HUES64 (cell line): ENCODE data around the gene ASH1L.

ENCODE experiments used
- H3K27ac ChIP-seq: 2 replicates; pipeline ENCODE4 v1.7.0; 2013; ENCODE audit warnings: low read depth, low read length, inconsistent platforms
- H3K27me3 ChIP-seq: 2 replicates; pipeline ENCODE4 v1.6.1; 2013; ENCODE audit warnings: mild to moderate bottlenecking, low read length; ENCODE audit not compliant: insufficient read depth
- H3K36me3 ChIP-seq: 2 replicates; pipeline ENCODE4 v1.6.1; 2013; ENCODE audit warnings: mild to moderate bottlenecking, low read length; ENCODE audit not compliant: insufficient read depth
- H3K4me1 ChIP-seq: 2 replicates; pipeline ENCODE4 v1.6.1; 2013; ENCODE audit warnings: mild to moderate bottlenecking, low read length, moderate library complexity; ENCODE audit not compliant: insufficient read depth
- H3K4me3 ChIP-seq: 2 replicates; pipeline ENCODE4 v1.5.1; 2013; ENCODE audit warnings: mild to moderate bottlenecking, low read length, moderate library complexity
- H3K9ac ChIP-seq: 2 replicates; pipeline ENCODE4 v1.6.1; 2013; ENCODE audit warnings: mild to moderate bottlenecking, low read depth, low read length
- H3K9me3 ChIP-seq: 2 replicates; pipeline ENCODE4 v1.6.1; 2013; ENCODE audit warnings: low read depth, low read length; ENCODE audit not compliant: insufficient read depth
- WGBS: fragments of 150-250, 120-280 bp; methylation state at CpG from one replicate; pipeline ENCODE4 v1.1.7; 2013; ENCODE audit warnings: missing lambda C conversion rate; 5-methylcytosine and 5-hydroxymethylcytosine counted together

ASH1L gene

DNA sequence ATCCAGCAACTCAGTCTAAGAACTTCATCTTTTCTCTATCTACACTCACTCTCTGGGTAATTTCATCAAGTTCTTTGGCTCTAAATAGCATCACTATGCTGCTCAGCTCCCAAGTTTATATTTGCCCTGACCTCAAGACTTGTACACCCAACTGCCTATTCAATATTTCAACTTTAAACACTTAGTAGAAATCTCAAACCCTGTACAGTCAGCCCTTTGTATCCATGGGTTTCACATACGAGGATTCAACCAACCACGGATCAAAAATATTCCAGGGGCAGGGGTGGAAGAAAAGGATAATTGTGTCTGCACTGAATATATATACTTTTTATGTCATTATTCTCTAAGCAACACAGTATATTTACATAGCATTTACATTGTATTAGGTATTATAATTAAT lies 13.9 kb downstream of the ASH1L start:
- WGBS: no CpG with 5 or more reads among the region's 2 CpGs
- H3K36me3 ChIP-seq: 0 out of 2 replicates have a peak, but pooled peaks cover 6% of the 10 kb centered on the region

DNA sequence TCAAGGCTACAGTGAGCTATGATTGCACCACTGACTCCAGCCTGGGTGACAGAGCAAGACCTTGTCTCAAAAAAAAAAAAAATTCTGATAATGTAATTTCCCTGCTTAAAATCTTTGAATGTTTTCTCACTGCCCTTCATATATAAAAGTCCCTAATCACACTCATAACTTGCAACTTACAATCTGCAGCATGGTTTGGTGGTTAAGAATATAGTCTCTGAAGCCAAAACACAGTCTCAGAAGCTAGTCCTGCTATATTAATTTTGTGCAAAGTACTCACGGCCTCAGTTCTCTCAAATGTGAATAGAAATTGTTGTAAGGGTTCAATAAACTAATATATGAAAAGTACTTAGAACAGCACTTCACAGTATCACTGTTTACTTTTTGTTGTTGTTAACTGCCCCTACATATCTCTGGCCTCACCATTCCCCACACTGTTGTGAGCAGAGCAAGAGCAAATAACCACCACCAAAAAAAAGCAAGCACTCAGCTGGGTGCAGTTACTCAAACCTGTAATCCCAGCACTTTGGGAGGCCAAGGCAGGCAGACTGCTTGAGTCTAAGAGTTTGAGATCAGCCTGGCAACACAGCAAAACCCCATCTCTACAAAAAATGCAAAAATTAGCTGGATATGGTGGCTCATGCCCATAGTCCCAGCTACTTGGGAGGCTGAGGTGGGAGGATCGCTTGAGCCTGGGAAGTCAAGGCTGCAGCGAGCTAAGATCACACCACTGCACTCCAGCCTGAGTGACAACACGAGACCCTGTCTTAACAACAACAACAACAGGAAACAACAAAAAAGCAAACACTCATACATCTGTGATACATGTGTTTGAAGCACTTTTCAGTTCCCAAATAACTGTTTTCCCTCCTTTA lies 22.4 kb downstream of the ASH1L start:
- Histone ChIP-seq H3K27me3 (no peaks in the 10 kb centered on the region), H3K9me3 (no peaks in the 10 kb centered on the region), H3K36me3 (0 out of 2 replicates have a peak, but pooled peaks cover 3% of the 10 kb centered on the region), H3K4me3 (no peak overlapping the region), H3K4me1 (no peaks in the 10 kb centered on the region), H3K27ac (no peak overlapping the region), H3K9ac (no peak overlapping the region)
- WGBS: 87% methylated on average over 3 of the region's 4 CpGs

More for the DNA sequence above, 13.9 kb downstream of the ASH1L start:
- Histone ChIP-seq H3K4me3 (no peak overlapping the region), H3K4me1 (no peaks in the 10 kb centered on the region), H3K27ac (no peak overlapping the region), H3K9me3 (no peaks in the 10 kb centered on the region), H3K9ac (no peak overlapping the region), H3K27me3 (no peaks in the 10 kb centered on the region)

DNA sequence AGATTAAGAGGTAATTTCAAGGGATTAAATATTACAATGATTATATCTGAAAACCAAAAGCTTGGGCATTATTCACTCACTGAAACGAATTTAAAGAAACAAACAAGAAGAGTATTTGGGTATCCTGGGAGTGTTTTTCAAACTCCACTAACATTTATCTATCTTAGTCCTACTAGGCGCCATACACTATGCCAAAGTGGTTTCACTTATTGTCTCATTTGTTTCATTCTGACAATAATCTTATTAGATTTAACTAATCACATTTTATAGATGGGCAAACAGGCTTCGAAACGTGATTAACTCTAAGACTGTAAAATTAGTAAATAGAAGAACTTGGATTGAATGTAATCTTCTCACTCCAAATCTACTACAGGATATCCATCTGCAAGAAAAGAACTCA lies 25.4 kb downstream of the ASH1L start:
- H3K27ac ChIP-seq: no peak overlapping the region
- H3K4me3 ChIP-seq: no peak overlapping the region
- no peaks in the 10 kb centered on the region for H3K9me3 ChIP-seq
- H3K4me1 ChIP-seq: no peaks in the 10 kb centered on the region
- no peaks in the 10 kb centered on the region for H3K27me3 ChIP-seq
- no peaks in the 10 kb centered on the region for H3K36me3 ChIP-seq
- H3K9ac ChIP-seq: no peak overlapping the region
- WGBS: 70% methylated on average over 2 of the region's 4 CpGs

DNA sequence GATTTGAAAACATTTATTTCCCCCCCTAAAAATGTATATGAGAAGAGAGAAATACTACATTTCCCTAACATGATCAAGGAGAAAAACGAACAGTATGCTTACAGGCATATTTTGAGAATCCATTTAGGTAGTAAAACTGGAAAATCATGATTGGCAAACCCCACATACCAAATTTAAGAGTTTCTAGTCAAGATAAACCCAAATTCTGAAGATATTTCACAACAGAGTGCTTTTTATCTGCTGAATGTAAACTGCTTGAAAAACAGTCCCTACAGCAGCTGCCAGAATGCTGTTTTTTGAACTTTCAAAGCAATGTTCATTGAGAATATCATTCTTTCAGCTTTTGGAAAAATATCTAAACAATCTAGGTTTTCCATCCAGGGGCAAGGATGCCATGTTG lies 31.0 kb downstream of the ASH1L start:
- WGBS: no CpG with 5 or more reads among the region's 1 CpG
- peaks cover 8% of the 10 kb centered on the region; the same call in 1 of the 2 replicates for H3K4me1 ChIP-seq
- H3K9ac ChIP-seq: no peak overlapping the region
- no peaks in the 10 kb centered on the region for H3K27me3 ChIP-seq
- H3K27ac ChIP-seq: no peak overlapping the region
- H3K4me3 ChIP-seq: no peak overlapping the region
- no peaks in the 10 kb centered on the region for H3K36me3 ChIP-seq
- H3K9me3 ChIP-seq: no peaks in the 10 kb centered on the region

DNA sequence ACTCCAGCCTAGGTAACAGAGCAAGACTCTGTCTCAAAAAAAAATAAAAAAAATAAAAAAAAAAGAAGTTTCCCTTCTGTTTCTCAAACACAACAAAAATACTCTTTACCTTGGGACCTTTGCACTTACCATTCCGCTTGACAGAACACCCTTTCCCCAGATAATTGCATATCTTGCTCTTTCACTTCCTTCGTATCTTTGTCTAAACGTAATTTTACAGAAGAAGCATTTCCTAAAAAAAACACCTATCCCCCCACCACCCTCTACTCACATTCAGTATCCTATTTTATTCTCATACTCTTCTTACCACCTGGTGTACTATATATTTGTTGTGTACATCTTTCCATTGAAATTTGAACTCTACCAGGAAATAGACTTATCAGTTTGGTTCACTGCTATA lies 32.7 kb downstream of the ASH1L start:
- H3K4me1 ChIP-seq: peaks cover 8% of the 10 kb centered on the region; the same call in 1 of the 2 replicates
- no peaks in the 10 kb centered on the region for H3K27me3 ChIP-seq
- H3K4me3 ChIP-seq: no peak overlapping the region
- H3K36me3 ChIP-seq: no peaks in the 10 kb centered on the region
- 96% methylated on average over 3 of the region's 3 CpGs for WGBS
- H3K9me3 ChIP-seq: no peaks in the 10 kb centered on the region
- no peak overlapping the region for H3K27ac ChIP-seq
- H3K9ac ChIP-seq: no peak overlapping the region

DNA sequence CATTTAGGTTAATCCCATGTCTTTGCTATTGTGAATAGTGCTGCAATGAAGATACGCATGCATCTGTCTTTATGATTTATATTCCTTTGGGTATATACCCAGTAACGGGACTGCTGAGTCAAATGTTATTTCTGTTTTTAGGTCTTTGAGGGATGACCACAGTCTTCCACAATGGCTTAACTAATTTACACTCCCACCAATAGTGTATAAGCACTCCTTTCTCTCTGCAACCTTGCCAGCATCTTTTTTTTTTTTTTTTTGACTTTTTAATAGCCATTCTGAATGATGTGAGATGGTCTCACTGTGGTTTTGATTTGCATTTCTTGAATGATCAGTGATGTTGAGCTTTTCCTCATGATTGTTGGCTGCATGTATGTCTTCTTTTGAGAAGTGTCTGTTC lies 33.5 kb downstream of the ASH1L start:
- no peak overlapping the region for H3K27ac ChIP-seq
- H3K4me3 ChIP-seq: no peak overlapping the region
- H3K27me3 ChIP-seq: no peaks in the 10 kb centered on the region
- WGBS: 97% methylated on average over 2 of the region's 2 CpGs
- no peak overlapping the region for H3K9ac ChIP-seq
- no peaks in the 10 kb centered on the region for H3K9me3 ChIP-seq
- H3K36me3 ChIP-seq: no peaks in the 10 kb centered on the region
- peaks cover 8% of the 10 kb centered on the region; the same call in 1 of the 2 replicates for H3K4me1 ChIP-seq

DNA sequence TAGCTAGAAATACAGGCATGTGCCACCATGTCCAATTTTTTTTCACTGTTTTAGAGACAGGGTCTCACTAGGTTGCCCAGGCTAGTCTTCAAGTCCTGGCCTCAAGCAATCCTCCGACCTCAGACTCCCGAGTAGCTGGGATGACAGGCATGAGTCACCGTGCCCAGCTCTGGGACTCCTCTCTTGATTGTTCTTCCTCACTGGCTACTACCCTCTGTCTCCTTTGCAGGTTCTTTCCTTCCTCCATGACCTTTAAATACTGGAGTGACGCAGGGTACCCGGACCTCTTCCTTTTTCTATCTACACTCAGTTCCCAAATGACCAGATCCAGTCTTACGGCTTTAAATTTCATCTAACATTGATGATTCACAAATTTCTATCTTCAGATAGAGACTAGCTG lies 34.9 kb downstream of the ASH1L start:
- WGBS: 92% methylated on average over 6 of the region's 6 CpGs
- H3K4me3 ChIP-seq: no peak overlapping the region
- H3K36me3 ChIP-seq: no peaks in the 10 kb centered on the region
- H3K4me1 ChIP-seq: peaks cover 8% of the 10 kb centered on the region; the same call in 1 of the 2 replicates
- no peaks in the 10 kb centered on the region for H3K27me3 ChIP-seq
- no peak overlapping the region for H3K27ac ChIP-seq
- no peaks in the 10 kb centered on the region for H3K9me3 ChIP-seq
- H3K9ac ChIP-seq: no peak overlapping the region

DNA sequence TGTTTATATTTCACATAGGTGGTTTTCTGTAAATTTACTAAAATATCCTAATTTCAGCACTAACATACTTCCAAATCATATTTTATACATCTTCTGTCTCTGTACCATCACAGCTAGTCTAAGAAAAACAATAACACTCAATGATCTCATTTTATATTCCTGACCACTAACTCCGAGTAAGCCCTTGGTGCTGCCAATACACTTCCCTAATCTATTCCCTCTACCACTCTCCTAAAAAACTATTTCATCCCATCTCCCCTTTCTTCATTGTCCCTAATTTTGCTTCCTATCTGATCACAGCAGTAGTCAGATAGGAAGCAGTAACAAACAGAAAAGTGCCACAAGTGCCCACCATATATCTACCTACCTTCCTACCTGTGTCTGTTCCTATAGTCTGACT lies 36.2 kb downstream of the ASH1L start:
- Histone ChIP-seq H3K27ac (no peak overlapping the region), H3K4me3 (no peak overlapping the region), H3K4me1 (peaks cover 8% of the 10 kb centered on the region; the same call in 1 of the 2 replicates), H3K9me3 (no peaks in the 10 kb centered on the region), H3K36me3 (no peaks in the 10 kb centered on the region), H3K9ac (no peak overlapping the region), H3K27me3 (no peaks in the 10 kb centered on the region)
- WGBS: 94% methylated on average over 1 of the region's 1 CpG

DNA sequence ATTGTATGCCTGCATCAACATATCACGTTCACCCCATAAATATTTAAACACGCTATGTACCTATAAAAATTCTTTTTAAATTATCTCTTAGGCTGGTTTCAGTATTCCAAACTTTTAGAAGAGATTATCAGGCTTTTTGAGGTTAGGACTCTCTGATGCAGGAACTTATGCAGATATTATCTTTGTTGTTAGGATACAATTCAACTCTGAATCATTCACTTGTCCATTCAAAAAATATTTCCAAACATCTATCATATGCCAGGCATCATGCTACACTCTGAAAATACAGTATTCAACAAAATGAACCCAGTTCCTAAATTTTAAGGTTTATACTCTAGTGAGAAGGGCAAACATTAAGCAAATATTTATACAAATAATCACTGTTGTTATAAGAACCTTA lies 40.5 kb downstream of the ASH1L start:
- 100% methylated on average over 2 of the region's 2 CpGs for WGBS
- Histone ChIP-seq H3K4me1 (no peaks in the 10 kb centered on the region), H3K36me3 (peaks cover 14% of the 10 kb centered on the region), H3K27me3 (no peaks in the 10 kb centered on the region), H3K27ac (no peak overlapping the region), H3K4me3 (no peak overlapping the region), H3K9me3 (no peaks in the 10 kb centered on the region), H3K9ac (no peak overlapping the region)

DNA sequence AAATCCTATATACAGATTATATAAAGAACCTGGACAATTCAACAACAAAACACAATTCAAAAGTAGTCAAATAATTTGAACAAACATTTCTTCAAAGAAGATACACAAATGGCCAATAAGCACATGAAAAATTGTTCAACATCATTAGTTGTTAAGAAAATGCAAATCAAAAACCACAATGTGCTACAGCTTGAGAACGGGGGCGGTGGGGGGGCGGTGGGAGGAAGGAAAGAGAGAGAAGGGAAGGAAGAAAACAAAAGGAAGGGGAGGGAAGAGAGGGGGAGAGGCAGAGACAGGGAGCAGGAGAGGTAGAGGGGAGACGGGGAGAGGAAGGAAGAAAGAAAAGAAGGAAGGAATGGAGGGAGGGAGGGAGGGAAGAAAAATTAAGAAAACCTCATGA lies 44.1 kb downstream of the ASH1L start:
- no peak overlapping the region for H3K27ac ChIP-seq
- WGBS: 87% methylated on average over 4 of the region's 4 CpGs
- no peaks in the 10 kb centered on the region for H3K27me3 ChIP-seq
- H3K9ac ChIP-seq: no peak overlapping the region
- H3K36me3 ChIP-seq: peaks cover 14% of the 10 kb centered on the region
- no peak overlapping the region for H3K4me3 ChIP-seq
- H3K9me3 ChIP-seq: no peaks in the 10 kb centered on the region
- H3K4me1 ChIP-seq: no peaks in the 10 kb centered on the region

DNA sequence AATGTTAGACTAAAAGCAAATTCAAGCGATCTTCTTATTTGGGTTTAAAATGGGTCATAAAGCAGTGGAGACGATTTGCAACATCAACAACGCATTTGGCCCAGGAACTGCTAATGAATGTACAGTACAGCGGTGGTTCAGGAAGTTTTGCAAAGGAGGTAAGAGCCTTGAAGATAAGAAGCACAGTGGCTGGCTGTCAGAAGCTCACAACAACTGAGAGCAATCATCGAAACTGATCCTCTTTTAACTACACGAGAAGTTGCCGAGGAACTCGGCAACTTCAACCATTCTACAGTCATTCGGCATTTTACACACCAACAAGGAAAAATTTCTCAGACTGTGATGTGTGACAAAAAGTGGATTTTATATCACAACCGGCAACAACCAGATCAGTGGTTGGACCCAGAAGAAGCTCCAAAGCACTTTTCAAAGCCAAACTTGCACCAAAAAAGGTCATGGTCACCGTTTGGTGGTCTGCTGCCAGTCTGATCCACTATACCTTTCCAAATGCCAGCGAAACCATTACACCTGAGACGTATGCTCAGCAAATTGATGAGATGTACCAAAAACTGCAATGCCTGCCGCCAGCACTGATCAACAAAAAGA lies 47.9 kb downstream of the ASH1L start:
- 95% methylated on average over 14 of the region's 14 CpGs for WGBS
- Histone ChIP-seq H3K9me3 (no peaks in the 10 kb centered on the region), H3K9ac (no peak overlapping the region), H3K4me3 (no peak overlapping the region), H3K36me3 (peaks cover 8% of the 10 kb centered on the region; the same call in 1 of the 2 replicates), H3K27me3 (no peaks in the 10 kb centered on the region), H3K4me1 (no peaks in the 10 kb centered on the region), H3K27ac (no peak overlapping the region)
